Parathyroid adenoma (tissue), 2 donors: ENCODE results near the gene RAB36.

Source experiments
- H2AFZ ChIP-seq: fragments of 300-600 bp; sonication (generic); one replicate; pipeline ENCODE4 v1.7.0; 2017; ENCODE audit warnings: antibody characterized with exemption, mild to moderate bottlenecking
- H3K27ac ChIP-seq: fragments of 300-600 bp; sonication (generic); one replicate; pipeline ENCODE4 v1.7.0; 2017
- H3K27me3 ChIP-seq: fragments of 300-600 bp; sonication (generic); one replicate; pipeline ENCODE4 v1.7.0; 2017; ENCODE audit warnings: low read length; ENCODE audit not compliant: control insufficient read depth, insufficient read depth
- H3K36me3 ChIP-seq: fragments of 300-600 bp; sonication (generic); one replicate; pipeline ENCODE4 v1.7.0; 2017; ENCODE audit warnings: low read length; ENCODE audit not compliant: control insufficient read depth, insufficient read depth
- H3K4me1 ChIP-seq: fragments of 300-600 bp; sonication (generic); one replicate; pipeline ENCODE4 v1.7.0; 2017; ENCODE audit warnings: control low read depth
- H3K4me2 ChIP-seq: fragments of 300-600 bp; sonication (generic); one replicate; pipeline ENCODE4 v1.7.0; 2017; ENCODE audit warnings: low read length
- H3K4me3 ChIP-seq: fragments of 300-600 bp; sonication (generic); one replicate; pipeline ENCODE4 v1.7.0; 2017; ENCODE audit warnings: low read depth, low read length
- H3K79me2 ChIP-seq: fragments of 300-600 bp; sonication (generic); one replicate; pipeline ENCODE4 v1.7.0; 2017; ENCODE audit warnings: control low read depth
- H3K9ac ChIP-seq: fragments of 300-600 bp; sonication (generic); one replicate; pipeline ENCODE4 v1.7.0; 2017; ENCODE audit warnings: mild to moderate bottlenecking
- H3K9me3 ChIP-seq: fragments of 300-600 bp; sonication (generic); one replicate; pipeline ENCODE4 v1.7.0; 2017; ENCODE audit warnings: low read length; ENCODE audit not compliant: control insufficient read depth
- TF ChIP-seq, protein P1 (sequence below): fragments of 300-600 bp; sonication (generic); IDR thresholded peaks from one replicate; pipeline ENCODE4 v1.7.0; 2017; ENCODE audit warnings: antibody characterized with exemption, mild to moderate bottlenecking
- donor health status: primary hyperparathyroidism.

The RAB36 gene

GRCh38 chr22:23117891-23118646 is 27.2 kb upstream of the RAB36 start:
- no peak overlapping the region for H3K27ac ChIP-seq
- H3K79me2 ChIP-seq = no peaks in the 10 kb centered on the region
- H3K36me3 ChIP-seq = no peaks in the 10 kb centered on the region
- no peaks in the 10 kb centered on the region for H3K27me3 ChIP-seq
- no peak overlapping the region for H3K9ac ChIP-seq
- H3K4me2 ChIP-seq = no peak overlapping the region
- H2AFZ ChIP-seq = no peak overlapping the region
- no peak overlapping the region for H3K4me3 ChIP-seq
- no peaks in the 10 kb centered on the region for H3K4me1 ChIP-seq
- TF ChIP-seq, protein P1, sequence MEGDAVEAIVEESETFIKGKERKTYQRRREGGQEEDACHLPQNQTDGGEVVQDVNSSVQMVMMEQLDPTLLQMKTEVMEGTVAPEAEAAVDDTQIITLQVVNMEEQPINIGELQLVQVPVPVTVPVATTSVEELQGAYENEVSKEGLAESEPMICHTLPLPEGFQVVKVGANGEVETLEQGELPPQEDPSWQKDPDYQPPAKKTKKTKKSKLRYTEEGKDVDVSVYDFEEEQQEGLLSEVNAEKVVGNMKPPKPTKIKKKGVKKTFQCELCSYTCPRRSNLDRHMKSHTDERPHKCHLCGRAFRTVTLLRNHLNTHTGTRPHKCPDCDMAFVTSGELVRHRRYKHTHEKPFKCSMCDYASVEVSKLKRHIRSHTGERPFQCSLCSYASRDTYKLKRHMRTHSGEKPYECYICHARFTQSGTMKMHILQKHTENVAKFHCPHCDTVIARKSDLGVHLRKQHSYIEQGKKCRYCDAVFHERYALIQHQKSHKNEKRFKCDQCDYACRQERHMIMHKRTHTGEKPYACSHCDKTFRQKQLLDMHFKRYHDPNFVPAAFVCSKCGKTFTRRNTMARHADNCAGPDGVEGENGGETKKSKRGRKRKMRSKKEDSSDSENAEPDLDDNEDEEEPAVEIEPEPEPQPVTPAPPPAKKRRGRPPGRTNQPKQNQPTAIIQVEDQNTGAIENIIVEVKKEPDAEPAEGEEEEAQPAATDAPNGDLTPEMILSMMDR = no peak
- H3K9me3 ChIP-seq = no peaks in the 10 kb centered on the region

GRCh38 chr22:23118647-23119493 is 26.4 kb upstream of the RAB36 start:
- Histone ChIP-seq H3K36me3 (no peaks in the 10 kb centered on the region), H3K27ac (no peak overlapping the region), H3K27me3 (no peaks in the 10 kb centered on the region), H3K79me2 (no peaks in the 10 kb centered on the region), H3K9ac (no peak overlapping the region), H2AFZ (no peak overlapping the region), H3K4me2 (no peak overlapping the region), H3K9me3 (no peaks in the 10 kb centered on the region), H3K4me3 (no peak overlapping the region), H3K4me1 (no peaks in the 10 kb centered on the region)
- TF ChIP-seq, protein P1 = no peak

- Histone ChIP-seq H3K9me3 (no peaks in the 10 kb centered on the region), H3K27ac (no peak overlapping the region), H3K4me3 (no peak overlapping the region), H3K9ac (no peak overlapping the region), H3K4me1 (no peaks in the 10 kb centered on the region), H3K27me3 (no peaks in the 10 kb centered on the region), H3K36me3 (no peaks in the 10 kb centered on the region), H3K79me2 (no peaks in the 10 kb centered on the region), H3K4me2 (no peak overlapping the region), H2AFZ (no peak overlapping the region)
- TF ChIP-seq, protein P1 = no peak
These were observed 25.5 kb upstream of the RAB36 start for GRCh38 chr22:23119494-23120414.

GRCh38 chr22:23120415-23120899 is 24.8 kb upstream of the RAB36 start:
- no peaks in the 10 kb centered on the region for H3K27me3 ChIP-seq
- H3K27ac ChIP-seq = no peak overlapping the region
- no peak overlapping the region for H3K4me3 ChIP-seq
- TF ChIP-seq, protein P1 = no peak
- H3K4me2 ChIP-seq = no peak overlapping the region
- H2AFZ ChIP-seq = no peak overlapping the region
- H3K9ac ChIP-seq = no peak overlapping the region
- H3K79me2 ChIP-seq = no peaks in the 10 kb centered on the region
- no peaks in the 10 kb centered on the region for H3K36me3 ChIP-seq
- no peaks in the 10 kb centered on the region for H3K4me1 ChIP-seq
- no peaks in the 10 kb centered on the region for H3K9me3 ChIP-seq
